SK-N-MC (cell line): ENCODE data around the gene DAND5.

ENCODE experiments used
- EZH2 ChIP-seq: fragments of 200-600 bp; sonication (generic); IDR thresholded peaks from one replicate; pipeline ENCODE4 v1.6.1; 2017; ENCODE audit warnings: antibody characterized with exemption
- POLR2AphosphoS5 ChIP-seq: IDR thresholded peaks from 2 replicates; pipeline ENCODE4 v1.6.1; 2012; ENCODE audit warnings: mild to moderate bottlenecking, low read depth, low read length, borderline replicate concordance

GRCh38 chr19:12975221-12975741 lies 5.9 kb downstream of the DAND5 start:
- TF ChIP-seq POLR2AphosphoS5 (no peak), EZH2 (no peak)
